ENCODE measurements around the gene HEPH.
"Not testable (repeated sequence)": the region's sequence is repeated elsewhere in the genome, so short reads cannot be mapped to it uniquely, and the experiment has no call there.

- TF ChIP-seq POLR2A (IDR thresholded peaks at IDR 0.05; ENCODE audit: low read length); GATA1 (IDR thresholded peaks at IDR 0.05; ENCODE audit: low read depth, low read length): not testable (repeated sequence)
Measured at GRCh38 chrX:66233904-66234303, 69.9 kb downstream of the HEPH start.
